Trophoblast cell (in vitro differentiated cells and primary cell): Measurements from ENCODE around the gene ZNF446. TPM values are rescaled to one million over a fixed set of nuclear protein-coding genes. Genes with fewer than 3 reads are reported as not detected.

Source experiments
- DNase-seq, 2 donors: peaks; one replicate each; pipeline ENCODE4 v3.0.0-alpha.2; 2016
- H2AFZ ChIP-seq: 2 replicates; pipeline ENCODE4 v1.6.1; 2013; ENCODE audit warnings: low read length, moderate library complexity, mild to moderate bottlenecking; ENCODE audit not compliant: insufficient read depth, poor library complexity
- H2AK5ac ChIP-seq: 2 replicates; pipeline ENCODE4 v1.6.1; 2013; ENCODE audit warnings: mild to moderate bottlenecking, low read length
- H2BK120ac ChIP-seq: 2 replicates; pipeline ENCODE4 v1.6.1; 2013; ENCODE audit warnings: low read length, mild to moderate bottlenecking, moderate library complexity; ENCODE audit not compliant: insufficient read depth, poor library complexity
- H2BK12ac ChIP-seq: 2 replicates; pipeline ENCODE4 v1.6.1; 2013; ENCODE audit warnings: mild to moderate bottlenecking, low read length, moderate library complexity
- H2BK5ac ChIP-seq: 2 replicates; pipeline ENCODE4 v1.6.1; 2013; ENCODE audit warnings: low read length, low read depth, moderate library complexity, mild to moderate bottlenecking; ENCODE audit not compliant: poor library complexity
- H3K14ac ChIP-seq: 2 replicates; pipeline ENCODE4 v1.6.1; 2013; ENCODE audit warnings: mild to moderate bottlenecking, low read length
- H3K18ac ChIP-seq: 2 replicates; pipeline ENCODE4 v1.6.1; 2013; ENCODE audit warnings: mild to moderate bottlenecking, low read length
- H3K23ac ChIP-seq: 2 replicates; pipeline ENCODE4 v1.6.1; 2013; ENCODE audit warnings: low read length
- H3K27ac ChIP-seq: 2 replicates; pipeline ENCODE4 v1.5.1; 2013; ENCODE audit warnings: low read depth, mild to moderate bottlenecking, inconsistent platforms, low read length, moderate library complexity
- H3K27me3 ChIP-seq: 2 replicates; pipeline ENCODE4 v1.6.1; 2013; ENCODE audit warnings: inconsistent platforms, mild to moderate bottlenecking, low read length, moderate library complexity; ENCODE audit not compliant: insufficient read depth
- H3K36me3 ChIP-seq, 2 experiments: 1 replicate in 1 of 2; 2 replicates in 1 of 2; pipeline ENCODE4 v1.6.1; 2013; ENCODE audit warnings: low read length in 2 of 2, mild to moderate bottlenecking in 2 of 2, moderate library complexity in 1 of 2; ENCODE audit not compliant: insufficient read depth in 2 of 2, control insufficient read depth in 1 of 2
- H3K4ac ChIP-seq: 2 replicates; pipeline ENCODE4 v1.6.1; 2013; ENCODE audit warnings: low read depth, mild to moderate bottlenecking, low read length, moderate library complexity
- H3K4me1 ChIP-seq, 2 experiments: 1 replicate in 1 of 2; 2 replicates in 1 of 2; pipeline ENCODE4 v1.6.1; 2013; ENCODE audit warnings: low read length in 2 of 2, mild to moderate bottlenecking in 2 of 2, moderate library complexity in 1 of 2; ENCODE audit not compliant: insufficient read depth in 2 of 2, control insufficient read depth in 1 of 2
- H3K4me2 ChIP-seq: 2 replicates; pipeline ENCODE4 v1.6.1; 2013; ENCODE audit warnings: inconsistent platforms, mild to moderate bottlenecking, low read length, moderate library complexity
- H3K4me3 ChIP-seq: 2 replicates; pipeline ENCODE4 v1.5.1; 2013; ENCODE audit warnings: mild to moderate bottlenecking, low read depth, low read length, inconsistent platforms
- H3K79me1 ChIP-seq: one replicate; pipeline ENCODE4 v1.6.1; 2013; ENCODE audit warnings: low read length
- H3K79me2 ChIP-seq: 2 replicates; pipeline ENCODE4 v1.6.1; 2013; ENCODE audit warnings: low read length, mild to moderate bottlenecking; ENCODE audit not compliant: control insufficient read depth, insufficient read depth, poor library complexity
- H3K9ac ChIP-seq: 2 replicates; pipeline ENCODE4 v1.6.1; 2013; ENCODE audit warnings: mild to moderate bottlenecking, low read length
- H3K9me3 ChIP-seq: 2 replicates; pipeline ENCODE4 v1.6.1; 2013; ENCODE audit warnings: low read depth, mild to moderate bottlenecking, control low read depth, inconsistent platforms, low read length; ENCODE audit not compliant: insufficient read depth
- H4K12ac ChIP-seq: 2 replicates; pipeline ENCODE4 v1.6.1; 2013; ENCODE audit warnings: low read depth, mild to moderate bottlenecking, low read length, moderate library complexity
- H4K8ac ChIP-seq: 2 replicates; pipeline ENCODE4 v1.6.1; 2013; ENCODE audit warnings: low read depth, mild to moderate bottlenecking, low read length, moderate library complexity
- H4K91ac ChIP-seq: one replicate; pipeline ENCODE4 v1.6.1; 2013; ENCODE audit warnings: low read depth, mild to moderate bottlenecking, low read length, moderate library complexity
- WGBS: extraction: QIAGEN DNeasy Blood & Tissue Kit; methylation state at CpG from one replicate; pipeline ENCODE4 v1.1.7; 2013; ENCODE audit warnings: missing lambda C conversion rate; ENCODE audit not compliant: insufficient read length, insufficient coverage; ENCODE audit errors: extremely low coverage; 5-methylcytosine and 5-hydroxymethylcytosine counted together
- polyA plus RNA-seq: library from polyadenylated mRNA; stranded (reverse); fragments of 200-250 nt; gene quantifications from 2 replicates; pipeline ENCODE4 v1.2.3, GENCODE V29; 2013

Gene ZNF446
- polyA plus RNA-seq, result 4.6 and 4.9 TPM in 2 replicates

- no peak within 1 kb of the TSS for H3K23ac ChIP-seq
- H2AFZ ChIP-seq, result peak within 1 kb of the TSS; percentile 84
- peak within 1 kb of the TSS; percentile 49 for H2AK5ac ChIP-seq
- peak within 1 kb of the TSS; percentile 50 for H3K18ac ChIP-seq
- H4K91ac ChIP-seq, result peak within 1 kb of the TSS; percentile 52
- peak within 1 kb of the TSS; percentile 81 for H3K9ac ChIP-seq
- H3K27me3 ChIP-seq, result no peaks in the 10 kb centered on the region
- peak within 1 kb of the TSS; percentile 72 for H4K12ac ChIP-seq
- H3K4me3 ChIP-seq, result peak within 1 kb of the TSS; percentile 73
- peak within 1 kb of the TSS; percentile 62 for H2BK5ac ChIP-seq
- H3K4me1 ChIP-seq, result peaks cover 7 to 13% of the 10 kb centered on the region in 2 experiments
- H3K79me1 ChIP-seq, result peaks cover 11% of the 10 kb centered on the region
- H2BK120ac ChIP-seq, result peak within 1 kb of the TSS; percentile 28
- H3K79me2 ChIP-seq, result peaks cover 3% of the 10 kb centered on the region
- peak within 1 kb of the TSS; percentile 98 for H3K4me2 ChIP-seq
- no peaks in the 10 kb centered on the region for H3K9me3 ChIP-seq
- H4K8ac ChIP-seq, result peak within 1 kb of the TSS; percentile 78
- no peak within 1 kb of the TSS for H2BK12ac ChIP-seq
- H3K27ac ChIP-seq, result peak within 1 kb of the TSS; percentile 87
- peak; percentile 96 to 98 for DNase-seq
- peak within 1 kb of the TSS; percentile 65 for H3K14ac ChIP-seq
- no CpG with 5 or more reads among the region's 64 CpGs for WGBS
- peaks cover 27 to 33% of the 10 kb centered on the region in 2 experiments for H3K36me3 ChIP-seq
- H3K4ac ChIP-seq, result peak within 1 kb of the TSS; percentile 53
Observed at GRCh38 chr19:58475714-58476497, at the start of gene ZNF446. Gene ZNF446 (plus strand): TSS chr19:58476352. CDS start chr19:58477219, 867 bp downstream.

DNA sequence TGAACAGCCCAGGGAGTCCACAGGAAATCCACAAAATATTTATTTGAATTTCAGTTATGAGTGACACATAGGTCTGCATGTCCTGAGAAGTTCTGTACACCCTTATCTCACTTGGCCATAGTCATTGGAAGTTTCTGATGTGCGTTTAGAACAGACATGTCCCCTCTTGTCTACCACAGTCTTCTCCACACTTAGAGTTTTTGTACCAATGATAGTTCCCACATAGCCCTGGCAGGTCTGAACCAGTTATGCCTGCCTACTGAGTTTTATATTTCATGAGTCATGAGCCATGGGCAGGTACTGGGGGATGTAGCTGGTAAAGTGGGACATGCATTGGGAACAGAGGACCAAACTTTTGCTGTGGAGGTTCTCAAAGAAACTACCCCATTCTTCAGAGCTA lies 47.5 kb upstream of the ZNF446 start:
- WGBS, result no CpG with 5 or more reads among the region's 1 CpG
- H2BK120ac ChIP-seq, result no peak overlapping the region

GRCh38 chr19:58429745-58430144 lies 46.4 kb upstream of the ZNF446 start:
- Histone ChIP-seq H3K9me3 (peaks cover 39% of the 10 kb centered on the region), H3K36me3 (peaks cover 6 to 17% of the 10 kb centered on the region in 2 experiments), H4K91ac (no peak overlapping the region), H3K4me1 (no peaks in the 10 kb centered on the region), H3K18ac (no peak overlapping the region), H4K8ac (no peak overlapping the region), H3K4me2 (no peak overlapping the region), H4K12ac (no peak overlapping the region), H3K23ac (no peak overlapping the region), H3K79me1 (no peaks in the 10 kb centered on the region), H3K79me2 (no peaks in the 10 kb centered on the region), H2BK120ac (no peak overlapping the region), H2BK12ac (no peak overlapping the region), H3K4ac (no peak overlapping the region), H3K9ac (no peak overlapping the region), H3K14ac (no peak overlapping the region), H3K4me3 (no peak overlapping the region), H2BK5ac (no peak overlapping the region), H2AK5ac (no peak overlapping the region), H3K27me3 (no peaks in the 10 kb centered on the region), H2AFZ (no peak overlapping the region), H3K27ac (no peak overlapping the region)
- DNase-seq, result no peak

More for the DNA sequence above, 47.5 kb upstream of the ZNF446 start:
- no peaks in the 10 kb centered on the region for H3K27me3 ChIP-seq
- H3K18ac ChIP-seq, result no peak overlapping the region
- no peaks in the 10 kb centered on the region for H3K79me1 ChIP-seq
- H3K4me3 ChIP-seq, result no peak overlapping the region
- H4K91ac ChIP-seq, result no peak overlapping the region
- no peak overlapping the region for H2BK12ac ChIP-seq
- no peaks in the 10 kb centered on the region for H3K4me1 ChIP-seq
- no peak overlapping the region for H3K9ac ChIP-seq
- no peak for DNase-seq
- H3K9me3 ChIP-seq, result peaks cover 32% of the 10 kb centered on the region
- H2AK5ac ChIP-seq, result no peak overlapping the region
- no peak overlapping the region for H2AFZ ChIP-seq
- H4K8ac ChIP-seq, result no peak overlapping the region
- no peak overlapping the region for H3K4me2 ChIP-seq
- H3K23ac ChIP-seq, result no peak overlapping the region
- H2BK5ac ChIP-seq, result no peak overlapping the region
- H4K12ac ChIP-seq, result no peak overlapping the region
- no peak overlapping the region for H3K4ac ChIP-seq
- H3K14ac ChIP-seq, result no peak overlapping the region
- H3K79me2 ChIP-seq, result no peaks in the 10 kb centered on the region
- H3K27ac ChIP-seq, result no peak overlapping the region
- H3K36me3 ChIP-seq, result peaks cover under 1 to 6% of the 10 kb centered on the region in 2 experiments

DNA sequence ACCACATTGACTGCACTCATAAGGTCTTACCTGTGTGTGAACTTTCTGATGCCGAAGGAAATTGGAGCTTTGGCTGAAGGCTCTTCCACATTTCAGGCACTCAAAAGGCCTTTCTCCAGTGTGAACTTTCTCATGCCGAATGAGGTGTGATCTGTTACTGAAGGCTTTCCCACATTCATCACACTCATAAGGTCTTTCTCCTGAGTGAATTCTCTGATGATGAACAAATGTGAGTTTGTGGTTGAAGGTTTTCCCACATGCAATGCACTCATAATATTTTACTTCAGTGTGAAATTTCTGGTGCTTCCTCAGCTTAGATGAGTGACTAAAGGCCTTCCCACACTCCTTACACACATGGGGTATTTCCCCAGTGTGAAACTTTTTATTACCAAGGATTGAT lies 41.9 kb upstream of the ZNF446 start:
- Histone ChIP-seq H3K23ac (no peak overlapping the region), H3K79me2 (no peaks in the 10 kb centered on the region), H3K4me1 (no peaks in the 10 kb centered on the region), H3K4ac (no peak overlapping the region), H2BK5ac (no peak overlapping the region), H2BK12ac (no peak overlapping the region), H3K9ac (no peak overlapping the region), H3K9me3 (peaks cover 42% of the 10 kb centered on the region), H4K8ac (no peak overlapping the region), H3K4me2 (no peak overlapping the region), H3K4me3 (no peak overlapping the region), H4K12ac (no peak overlapping the region), H3K14ac (no peak overlapping the region), H3K27ac (no peak overlapping the region), H3K18ac (no peak overlapping the region), H3K79me1 (no peaks in the 10 kb centered on the region), H2AK5ac (no peak overlapping the region), H3K27me3 (no peaks in the 10 kb centered on the region), H2BK120ac (no peak overlapping the region), H3K36me3 (peaks cover 10 to 22% of the 10 kb centered on the region in 2 experiments), H4K91ac (no peak overlapping the region), H2AFZ (no peak overlapping the region)
- DNase-seq, result no peak
- WGBS, result no CpG with 5 or more reads among the region's 2 CpGs
